NT2/D1 (cell line): ENCODE measurements around the gene VTI1A.

ENCODE experiments used
- YY1 ChIP-seq: IDR thresholded peaks from 2 replicates; pipeline ENCODE4 v1.6.1; 2011; ENCODE audit not compliant: insufficient read length, insufficient read depth
- ZNF274 ChIP-seq: IDR thresholded peaks from 2 replicates; pipeline ENCODE4 v1.6.1; 2011; ENCODE audit warnings: mild to moderate bottlenecking, low read depth, low read length

GRCh38 chr10:112448888-112449287 lies 1.9 kb downstream of the VTI1A start:
- TF ChIP-seq YY1: no peak
- TF ChIP-seq ZNF274: no peak
